Glomerular visceral epithelial cell (primary cell): ENCODE measurements around the gene CABLES1.

Experiments
- DNase-seq: peaks from one replicate; pipeline ENCODE4 v3.0.0-alpha.2; 2016; ENCODE audit errors: extremely low spot score

The CABLES1 gene

GRCh38 chr18:23194155-23194996 is 59.1 kb downstream of the CABLES1 start:
- DNase-seq = no peak

- DNase-seq = no peak
Observed at GRCh38 chr18:23194997-23195957, 60.0 kb downstream of the CABLES1 start.

- no peak for DNase-seq
Observed at GRCh38 chr18:23196119-23197007, 61.1 kb downstream of the CABLES1 start.

- no peak for DNase-seq
Observed at GRCh38 chr18:23198217-23198845, 63.0 kb downstream of the CABLES1 start.

- peak; percentile 39 for DNase-seq
Observed at GRCh38 chr18:23200756-23201155, 65.5 kb downstream of the CABLES1 start.

GRCh38 chr18:23201741-23202140 is 66.5 kb downstream of the CABLES1 start:
- DNase-seq = no peak

GRCh38 chr18:23203891-23204432 is 68.7 kb downstream of the CABLES1 start:
- DNase-seq = no peak

GRCh38 chr18:23204589-23205235 is 69.4 kb downstream of the CABLES1 start:
- peak; percentile 8 for DNase-seq

- no peak for DNase-seq
Observed at GRCh38 chr18:23205980-23206379, 70.7 kb downstream of the CABLES1 start.

- peak; percentile 40 for DNase-seq
Observed at GRCh38 chr18:23207191-23207955, 72.1 kb downstream of the CABLES1 start.

GRCh38 chr18:23207994-23208393 is 72.7 kb downstream of the CABLES1 start:
- DNase-seq = no peak

GRCh38 chr18:23208600-23208999 is 73.3 kb downstream of the CABLES1 start:
- no peak for DNase-seq

- DNase-seq = no peak
Observed at GRCh38 chr18:23209031-23209430, 73.7 kb downstream of the CABLES1 start.

GRCh38 chr18:23209796-23210195 is 74.5 kb downstream of the CABLES1 start:
- no peak for DNase-seq

- no peak for DNase-seq
Observed at GRCh38 chr18:23210526-23210925, 75.2 kb downstream of the CABLES1 start.

- DNase-seq = no peak
Observed at GRCh38 chr18:23211146-23211545, 75.9 kb downstream of the CABLES1 start.

GRCh38 chr18:23212161-23212560 is 76.9 kb downstream of the CABLES1 start:
- no peak for DNase-seq

- DNase-seq = no peak
Observed at GRCh38 chr18:23213200-23213599, 77.9 kb downstream of the CABLES1 start.

GRCh38 chr18:23217781-23218180 is 82.5 kb downstream of the CABLES1 start:
- DNase-seq = no peak

GRCh38 chr18:23220355-23220754 is 85.1 kb downstream of the CABLES1 start:
- no peak for DNase-seq
